SK-N-SH (cell line): Measurements from ENCODE around the gene RNPEPL1. TPM values are rescaled to one million over a fixed set of nuclear protein-coding genes. Genes with fewer than 3 reads are reported as not detected.

ENCODE experiments used
- CTCF ChIA-PET: fragments of 300-600, 350-600 bp; formaldehyde crosslinking; extraction: SDS; loops from one replicate; lab custom pipeline; 2021; lab: Yijun Ruan, JAX
- POLR2A ChIA-PET: fragments of 350-600 bp; sonication (Branson Sonifier 250); formaldehyde crosslinking; extraction: SDS; loops from one replicate; lab custom pipeline; 2020; ENCODE audit warnings: antibody characterized with exemption, inconsistent platforms; lab: Yijun Ruan, JAX
- DNase-seq: peaks from one replicate; pipeline ENCODE4 v3.0.0; 2012
- H2AFZ ChIP-seq: fragments of 200-600 bp; sonication (generic); 2 replicates; pipeline ENCODE4 v1.8.1; 2016; ENCODE audit warnings: antibody characterized with exemption, mild to moderate bottlenecking, low read depth
- H3F3A ChIP-seq: fragments of 200-600 bp; sonication (generic); replicated peaks from 2 replicates; pipeline ENCODE3; 2016; ENCODE audit warnings: antibody characterized with exemption, mild to moderate bottlenecking; ENCODE audit not compliant: insufficient read depth
- H3K27ac ChIP-seq, 2 experiments: fragments of 200-500 bp in 1 of 2; fragments of 200-600 bp in 1 of 2; sonication (Bioruptor generic) in 1 of 2; sonication (generic), shearing (Covaris generic) in 1 of 2; 2 replicates each; pipeline versions ENCODE4 v1.5.1 to v1.6.1; 2014 to 2016; ENCODE audit warnings: low read depth in 2 of 2, inconsistent platforms in 1 of 2, low read length in 1 of 2, mild to moderate bottlenecking in 1 of 2, mixed read lengths in 1 of 2
- H3K27me3 ChIP-seq: fragments of 200-600 bp; sonication (generic), shearing (Covaris generic); 2 replicates; pipeline ENCODE4 v1.6.1; 2016; ENCODE audit warnings: mixed run types; ENCODE audit not compliant: insufficient read depth
- H3K36me3 ChIP-seq, 2 experiments: fragments of 200-500 bp in 1 of 2; fragments of 200-600 bp in 1 of 2; sonication (Bioruptor generic) in 1 of 2; sonication (generic) in 1 of 2; replicated peaks in 1 of 2; 2 replicates each; pipeline versions ENCODE3 to v1.5.1; 2014 to 2016; ENCODE audit warnings: low read length in 1 of 2, mild to moderate bottlenecking in 1 of 2; ENCODE audit not compliant: insufficient read depth in 2 of 2, control insufficient read depth in 1 of 2
- H3K4me1 ChIP-seq, 2 experiments: fragments of 200-500 bp in 1 of 2; fragments of 200-600 bp in 1 of 2; sonication (Bioruptor generic) in 1 of 2; sonication (generic), shearing (Covaris generic) in 1 of 2; 2 replicates each; pipeline versions ENCODE4 v1.5.1 to v1.6.1; 2014 to 2016; ENCODE audit warnings: low read depth in 1 of 2, low read length in 1 of 2, mixed run types in 1 of 2; ENCODE audit not compliant: insufficient read depth in 2 of 2, control insufficient read depth in 1 of 2
- H3K4me2 ChIP-seq: fragments of 200-600 bp; sonication (generic), shearing (Covaris generic); 2 replicates; pipeline ENCODE4 v1.6.1; 2017; ENCODE audit warnings: mixed run types
- H3K4me3 ChIP-seq, 2 experiments: fragments of 200-500 bp in 1 of 2; fragments of 200-600 bp in 1 of 2; sonication (Bioruptor generic) in 1 of 2; sonication (generic), shearing (Covaris generic) in 1 of 2; 2 replicates each; pipeline versions ENCODE4 v1.5.1 to v1.8.1; 2014 to 2016; ENCODE audit warnings: low read depth in 2 of 2, inconsistent platforms in 1 of 2, low read length in 1 of 2, mild to moderate bottlenecking in 1 of 2, mixed read lengths in 1 of 2, moderate library complexity in 1 of 2
- H3K79me2 ChIP-seq: fragments of 200-600 bp; sonication (generic); 2 replicates; pipeline ENCODE4 v1.8.1; 2017; ENCODE audit warnings: mild to moderate bottlenecking; ENCODE audit not compliant: insufficient read depth
- H3K9ac ChIP-seq: fragments of 200-600 bp; sonication (generic); 2 replicates; pipeline ENCODE4 v1.6.1; 2017; ENCODE audit warnings: mixed run types
- H3K9me2 ChIP-seq: fragments of 200-600 bp; sonication (generic); 2 replicates; pipeline ENCODE4 v1.6.1; 2017; ENCODE audit warnings: mixed run types
- H3K9me3 ChIP-seq: fragments of 200-600 bp; sonication (generic); 2 replicates; pipeline ENCODE4 v1.6.1; 2017; ENCODE audit warnings: mixed run types, mild to moderate bottlenecking, moderate library complexity
- H4K20me1 ChIP-seq: fragments of 200-600 bp; sonication (generic); 2 replicates; pipeline ENCODE4 v1.6.1; 2017; ENCODE audit warnings: mild to moderate bottlenecking, mixed run types; ENCODE audit not compliant: insufficient read depth
- ELF1 ChIP-seq: IDR thresholded peaks from 2 replicates; pipeline ENCODE4 v1.4.0; 2012
- EZH2phosphoT487 ChIP-seq: fragments of 200-600 bp; sonication (generic); IDR thresholded peaks from 2 replicates; pipeline ENCODE4 v1.6.1; 2017; ENCODE audit warnings: low read depth, mixed run types, mild to moderate bottlenecking, antibody characterized with exemption, moderate library complexity, borderline replicate concordance
- FOSL2 ChIP-seq: IDR thresholded peaks from 2 replicates; pipeline ENCODE4 v1.4.0; 2012; ENCODE audit warnings: low read depth, mild to moderate bottlenecking, moderate library complexity, borderline replicate concordance
- FOXM1 ChIP-seq: IDR thresholded peaks from 2 replicates; pipeline ENCODE4 v1.4.0; 2012; ENCODE audit warnings: low read depth, mild to moderate bottlenecking
- GATA2 ChIP-seq: sonication (generic); formaldehyde crosslinking; IDR thresholded peaks from 2 replicates; pipeline ENCODE4 v1.5.0; 2020; ENCODE audit warnings: mild to moderate bottlenecking, missing genetic modification reagents
- MEF2A ChIP-seq: IDR thresholded peaks from 2 replicates; pipeline ENCODE4 v1.4.0; 2012; ENCODE audit warnings: low read depth, borderline replicate concordance
- MXI1 ChIP-seq: IDR thresholded peaks from 2 replicates; pipeline ENCODE4 v1.6.1; 2012; ENCODE audit warnings: mild to moderate bottlenecking, low read depth, low read length, improper control_type of control experiment
- NFIC ChIP-seq: IDR thresholded peaks from 2 replicates; pipeline ENCODE4 v1.4.0; 2012; ENCODE audit warnings: borderline replicate concordance
- NRF1 ChIP-seq: IDR thresholded peaks from 2 replicates; pipeline ENCODE4 v1.6.1; 2012; ENCODE audit warnings: low read depth, mild to moderate bottlenecking, low read length
- POLR2AphosphoS5 ChIP-seq: IDR thresholded peaks from 2 replicates; pipeline ENCODE4 v1.6.1; 2012; ENCODE audit warnings: low read depth, low read length
- RAD21 ChIP-seq: IDR thresholded peaks from 2 replicates; pipeline ENCODE4 v1.6.1; 2012; ENCODE audit warnings: mild to moderate bottlenecking, low read length
- RCOR1 ChIP-seq: fragments of 150-350 bp; IDR thresholded peaks from 2 replicates; pipeline ENCODE4 v1.6.1; 2017; ENCODE audit warnings: antibody characterized with exemption, low read length
- TAF1 ChIP-seq: IDR thresholded peaks from 2 replicates; pipeline ENCODE4 v1.6.1; 2012; ENCODE audit warnings: low read depth, mild to moderate bottlenecking, low read length, moderate library complexity, borderline replicate concordance
- USF1 ChIP-seq: IDR thresholded peaks from 2 replicates; pipeline ENCODE4 v1.4.0; 2012; ENCODE audit warnings: low read depth, borderline replicate concordance
- YY1 ChIP-seq: IDR thresholded peaks from 2 replicates; pipeline ENCODE4 v1.4.0; 2012; ENCODE audit warnings: low read depth, mild to moderate bottlenecking
- WGBS: methylation state at CpG from one replicate; pipeline ENCODE4 v1.1.6; 2017; ENCODE audit warnings: low lambda C conversion rate; 5-methylcytosine and 5-hydroxymethylcytosine counted together
- polyA plus RNA-seq, 3 experiments: library from polyadenylated mRNA; depleted of rRNA; stranded (reverse); fragments of >200 nt; gene quantifications; 2 replicates each; pipeline ENCODE4 v1.2.3, GENCODE V29; 2012
- TF ChIP-seq, protein P1 (sequence below): IDR thresholded peaks from 2 replicates; pipeline ENCODE4; 2012
- TF ChIP-seq, protein P2 (sequence below): fragments of 200-600 bp; sonication (generic); IDR thresholded peaks from 2 replicates; pipeline ENCODE4 v1.6.1; 2017; ENCODE audit warnings: antibody characterized with exemption, mild to moderate bottlenecking, moderate library complexity
- TF ChIP-seq, protein P3 (sequence below): IDR thresholded peaks from 2 replicates; pipeline ENCODE4 v1.4.0; 2012; ENCODE audit warnings: low read depth, borderline replicate concordance

The RNPEPL1 gene
- polyA plus RNA-seq, 1 of the 3 experiments (the other 2 are of a cell fraction), result 14.3 TPM

- H3K9me3 ChIP-seq, result no peaks in the 10 kb centered on the region
- H4K20me1 ChIP-seq, result no peaks in the 10 kb centered on the region
- no peak overlapping the region for H2AFZ ChIP-seq
- H3K27ac ChIP-seq, result no peak overlapping the region
- 26% methylated on average over 4 of the region's 5 CpGs for WGBS
- TF ChIP-seq, protein P1, sequence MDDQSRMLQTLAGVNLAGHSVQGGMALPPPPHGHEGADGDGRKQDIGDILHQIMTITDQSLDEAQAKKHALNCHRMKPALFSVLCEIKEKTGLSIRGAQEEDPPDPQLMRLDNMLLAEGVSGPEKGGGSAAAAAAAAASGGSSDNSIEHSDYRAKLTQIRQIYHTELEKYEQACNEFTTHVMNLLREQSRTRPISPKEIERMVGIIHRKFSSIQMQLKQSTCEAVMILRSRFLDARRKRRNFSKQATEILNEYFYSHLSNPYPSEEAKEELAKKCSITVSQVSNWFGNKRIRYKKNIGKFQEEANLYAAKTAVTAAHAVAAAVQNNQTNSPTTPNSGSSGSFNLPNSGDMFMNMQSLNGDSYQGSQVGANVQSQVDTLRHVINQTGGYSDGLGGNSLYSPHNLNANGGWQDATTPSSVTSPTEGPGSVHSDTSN, result no peak
- TF ChIP-seq, protein P2, sequence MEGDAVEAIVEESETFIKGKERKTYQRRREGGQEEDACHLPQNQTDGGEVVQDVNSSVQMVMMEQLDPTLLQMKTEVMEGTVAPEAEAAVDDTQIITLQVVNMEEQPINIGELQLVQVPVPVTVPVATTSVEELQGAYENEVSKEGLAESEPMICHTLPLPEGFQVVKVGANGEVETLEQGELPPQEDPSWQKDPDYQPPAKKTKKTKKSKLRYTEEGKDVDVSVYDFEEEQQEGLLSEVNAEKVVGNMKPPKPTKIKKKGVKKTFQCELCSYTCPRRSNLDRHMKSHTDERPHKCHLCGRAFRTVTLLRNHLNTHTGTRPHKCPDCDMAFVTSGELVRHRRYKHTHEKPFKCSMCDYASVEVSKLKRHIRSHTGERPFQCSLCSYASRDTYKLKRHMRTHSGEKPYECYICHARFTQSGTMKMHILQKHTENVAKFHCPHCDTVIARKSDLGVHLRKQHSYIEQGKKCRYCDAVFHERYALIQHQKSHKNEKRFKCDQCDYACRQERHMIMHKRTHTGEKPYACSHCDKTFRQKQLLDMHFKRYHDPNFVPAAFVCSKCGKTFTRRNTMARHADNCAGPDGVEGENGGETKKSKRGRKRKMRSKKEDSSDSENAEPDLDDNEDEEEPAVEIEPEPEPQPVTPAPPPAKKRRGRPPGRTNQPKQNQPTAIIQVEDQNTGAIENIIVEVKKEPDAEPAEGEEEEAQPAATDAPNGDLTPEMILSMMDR, result no peak
- TF ChIP-seq, protein P3, sequence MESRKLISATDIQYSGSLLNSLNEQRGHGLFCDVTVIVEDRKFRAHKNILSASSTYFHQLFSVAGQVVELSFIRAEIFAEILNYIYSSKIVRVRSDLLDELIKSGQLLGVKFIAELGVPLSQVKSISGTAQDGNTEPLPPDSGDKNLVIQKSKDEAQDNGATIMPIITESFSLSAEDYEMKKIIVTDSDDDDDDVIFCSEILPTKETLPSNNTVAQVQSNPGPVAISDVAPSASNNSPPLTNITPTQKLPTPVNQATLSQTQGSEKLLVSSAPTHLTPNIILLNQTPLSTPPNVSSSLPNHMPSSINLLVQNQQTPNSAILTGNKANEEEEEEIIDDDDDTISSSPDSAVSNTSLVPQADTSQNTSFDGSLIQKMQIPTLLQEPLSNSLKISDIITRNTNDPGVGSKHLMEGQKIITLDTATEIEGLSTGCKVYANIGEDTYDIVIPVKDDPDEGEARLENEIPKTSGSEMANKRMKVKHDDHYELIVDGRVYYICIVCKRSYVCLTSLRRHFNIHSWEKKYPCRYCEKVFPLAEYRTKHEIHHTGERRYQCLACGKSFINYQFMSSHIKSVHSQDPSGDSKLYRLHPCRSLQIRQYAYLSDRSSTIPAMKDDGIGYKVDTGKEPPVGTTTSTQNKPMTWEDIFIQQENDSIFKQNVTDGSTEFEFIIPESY, result no peak
- TF ChIP-seq POLR2AphosphoS5, result no peak
- CTCF ChIA-PET, result interaction anchor here (1.1 to 2.0 kb wide), 2 partner anchors 11 to 211 kb away, joined by 4 to 7 read pairs; no protein-coding TSS in a partner anchor
- H3K27me3 ChIP-seq, result no peaks in the 10 kb centered on the region
- H3K4me3 ChIP-seq, result no peak overlapping the region
- no peaks in the 10 kb centered on the region for H3K79me2 ChIP-seq
- H3K4me2 ChIP-seq, result no peak overlapping the region
- H3K4me1 ChIP-seq, result no peaks in the 10 kb centered on the region; a peak in 1 of 4 replicates
- H3K36me3 ChIP-seq, result no peaks in the 10 kb centered on the region
- H3F3A ChIP-seq, result no peaks in the 10 kb centered on the region
- no peaks in the 10 kb centered on the region for H3K9me2 ChIP-seq
- H3K9ac ChIP-seq, result no peak overlapping the region
- POLR2A ChIA-PET, result no interaction called here
- DNase-seq, result no peak
Measured at GRCh38 chr2:240629619-240629967, 61.3 kb downstream of the RNPEPL1 start.

- Histone ChIP-seq H3K36me3 (no peaks in the 10 kb centered on the region), H3K4me1 (no peaks in the 10 kb centered on the region; a peak in 1 of 4 replicates), H3K9ac (no peak overlapping the region), H3K9me3 (no peaks in the 10 kb centered on the region), H3K4me3 (no peak overlapping the region), H3K9me2 (no peaks in the 10 kb centered on the region), H3K4me2 (no peak overlapping the region), H3K79me2 (no peaks in the 10 kb centered on the region), H2AFZ (no peak overlapping the region), H3K27ac (no peak overlapping the region), H3F3A (no peaks in the 10 kb centered on the region), H3K27me3 (no peaks in the 10 kb centered on the region), H4K20me1 (no peaks in the 10 kb centered on the region)
- POLR2A ChIA-PET, result no interaction called here
- 63% methylated on average over 16 of the region's 50 CpGs for WGBS
- TF ChIP-seq MEF2A, result no peak
- no peak for TF ChIP-seq TAF1
- no peak for TF ChIP-seq FOSL2
- no peak for TF ChIP-seq POLR2AphosphoS5
- no peak for TF ChIP-seq RAD21
- no peak for TF ChIP-seq RCOR1
- no peak for TF ChIP-seq NFIC
- TF ChIP-seq EZH2phosphoT487, result no peak
- no peak for TF ChIP-seq NRF1
- no peak for TF ChIP-seq FOXM1
- no peak for TF ChIP-seq GATA2 (CRISPR knock-in tag)
- TF ChIP-seq MXI1, result no peak
- no peak for TF ChIP-seq ELF1
- TF ChIP-seq YY1, result no peak
- no peak for TF ChIP-seq USF1
- peak; percentile 15 for DNase-seq
- CTCF ChIA-PET, result interaction anchor here (2.0 kb wide), 1 partner anchor 210 kb away, joined by 7 read pairs; no protein-coding TSS in a partner anchor
Measured at GRCh38 chr2:240629968-240630770, 61.9 kb downstream of the RNPEPL1 start.
